GM10266 (cell line): ENCODE data around the gene PCDH12.
A peak's percentile ranks its signal among the peaks of the same experiment; 100 is the strongest.

Experiments
- DNase-seq: peaks from one replicate; pipeline ENCODE4 v3.0.0; 2012; ENCODE audit errors: extremely low spot score
- CTCF ChIP-seq: IDR thresholded peaks from 2 replicates; pipeline ENCODE4 v1.5.1; 2012; ENCODE audit warnings: mild to moderate bottlenecking, low read depth; ENCODE audit not compliant: control insufficient read depth, insufficient read depth; ENCODE audit errors: missing control alignments

The PCDH12 gene

GRCh38 chr5:141947316-141947715 lies 10.7 kb downstream of the PCDH12 start:
- no peak for TF ChIP-seq CTCF
- no peak for DNase-seq

GRCh38 chr5:141945511-141946051 lies 12.4 kb downstream of the PCDH12 start:
- no peak for DNase-seq
- TF ChIP-seq CTCF, result no peak

GRCh38 chr5:141944076-141944475 lies 13.9 kb downstream of the PCDH12 start:
- no peak for DNase-seq
- TF ChIP-seq CTCF, result no peak

GRCh38 chr5:141942185-141942857 lies 15.7 kb downstream of the PCDH12 start:
- no peak for TF ChIP-seq CTCF
- no peak for DNase-seq

GRCh38 chr5:141941779-141942178 lies 16.2 kb downstream of the PCDH12 start:
- DNase-seq, result no peak
- no peak for TF ChIP-seq CTCF

GRCh38 chr5:141941307-141941706 lies 16.7 kb downstream of the PCDH12 start:
- no peak for DNase-seq
- TF ChIP-seq CTCF, result no peak

- no peak for DNase-seq
- TF ChIP-seq CTCF, result peak; percentile 3
Measured at GRCh38 chr5:141940695-141941271, 17.2 kb downstream of the PCDH12 start.
